Amniotic stem cell (primary cell): ENCODE data around the gene PRKN.

Experiments used
- DNase-seq: peaks from one replicate; lab custom pipeline; 2025; lab: John Stamatoyannopoulos, UW

Gene PRKN

DNA sequence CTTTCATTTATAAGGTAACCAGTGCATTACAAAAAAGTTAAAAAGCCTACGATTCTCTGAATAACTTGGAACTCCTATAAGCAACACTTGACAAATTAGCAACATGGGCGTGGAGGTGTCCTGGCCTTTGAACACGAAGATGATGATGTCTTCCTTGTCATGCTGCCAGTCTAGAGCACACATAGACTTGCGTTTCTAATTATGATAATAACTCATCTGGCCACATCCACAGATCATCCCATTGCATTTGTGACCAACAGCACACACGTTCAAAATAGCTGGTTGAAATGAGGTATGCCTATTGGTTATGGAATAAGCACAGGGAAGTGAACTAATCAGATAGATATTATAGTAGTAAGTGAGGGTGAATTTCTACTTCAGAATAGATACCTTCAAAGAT lies 608.9 kb downstream of the PRKN start:
- DNase-seq: no peak

DNA sequence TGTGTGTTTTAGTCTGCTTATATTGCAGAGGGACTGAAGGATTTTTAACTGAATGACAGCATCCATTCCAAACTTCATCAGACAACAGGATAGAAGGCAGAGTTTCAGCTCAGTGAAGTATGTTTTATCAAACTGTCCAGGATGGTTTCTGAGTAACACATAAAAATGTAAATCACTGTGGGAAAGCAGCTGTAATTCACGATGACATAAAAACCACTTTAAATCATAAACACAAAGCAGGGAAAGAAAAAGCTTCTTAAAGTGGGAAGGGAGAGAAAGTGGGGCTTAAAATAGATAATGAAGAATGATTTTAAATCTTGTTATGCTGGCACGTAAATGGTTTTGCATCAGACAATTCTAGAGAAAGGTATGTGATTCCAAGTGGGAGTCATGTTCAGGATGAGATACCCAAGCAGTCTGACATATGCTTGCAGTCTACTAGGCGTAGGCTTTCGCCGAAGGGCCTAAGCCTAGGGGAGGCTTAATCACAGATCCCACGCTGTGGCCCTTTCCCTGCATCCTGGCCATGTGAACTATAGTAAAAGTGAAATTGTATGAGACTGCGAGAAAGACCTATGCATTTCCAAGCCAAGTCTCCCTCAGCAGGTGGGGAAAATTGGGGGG lies 610.6 kb downstream of the PRKN start:
- DNase-seq: no peak

DNA sequence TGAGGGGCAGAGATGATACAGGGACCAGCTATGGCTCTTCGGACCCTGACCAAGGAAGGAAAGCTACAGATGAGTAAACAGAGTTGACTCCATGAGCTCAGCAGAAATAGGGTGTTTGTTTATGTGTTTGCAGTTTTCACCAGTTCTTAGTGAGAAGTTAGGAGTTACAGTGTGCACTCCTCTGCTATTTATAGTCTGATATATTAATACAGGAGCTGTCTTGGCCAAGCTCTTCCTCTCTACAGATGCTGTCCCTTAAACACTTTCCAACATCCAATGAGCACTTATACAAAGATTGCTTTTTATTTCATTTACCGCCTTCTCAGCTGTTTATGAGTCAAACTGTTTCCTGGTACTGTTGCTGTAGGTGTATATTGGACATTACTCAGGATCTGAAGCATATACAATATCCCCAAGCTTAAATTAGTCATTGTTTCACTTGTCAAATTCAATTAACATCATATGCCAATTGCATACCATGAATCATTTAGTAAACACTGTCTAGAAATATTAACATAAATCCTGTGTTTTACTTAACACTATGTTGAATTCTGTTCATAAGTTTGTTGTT lies 618.0 kb downstream of the PRKN start:
- DNase-seq: no peak

DNA sequence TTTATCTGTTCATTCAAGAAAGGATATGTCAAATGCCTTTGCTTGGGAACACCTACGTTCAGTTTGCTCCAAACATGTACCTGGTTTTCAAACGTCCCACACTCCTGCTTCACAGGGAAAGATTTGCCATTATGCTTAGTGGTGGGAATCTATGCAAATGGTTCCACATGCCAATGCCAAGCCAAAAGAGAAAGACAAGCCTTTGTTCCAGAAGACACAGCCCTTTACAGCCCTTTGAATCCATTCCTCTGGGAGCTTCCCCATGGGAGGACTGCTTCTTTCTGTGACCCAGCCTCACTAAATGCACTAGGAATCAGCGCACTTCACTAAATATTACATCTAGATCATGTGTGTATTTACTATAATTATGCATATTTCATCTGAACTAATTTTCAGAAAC lies 619.5 kb downstream of the PRKN start:
- no peak for DNase-seq

DNA sequence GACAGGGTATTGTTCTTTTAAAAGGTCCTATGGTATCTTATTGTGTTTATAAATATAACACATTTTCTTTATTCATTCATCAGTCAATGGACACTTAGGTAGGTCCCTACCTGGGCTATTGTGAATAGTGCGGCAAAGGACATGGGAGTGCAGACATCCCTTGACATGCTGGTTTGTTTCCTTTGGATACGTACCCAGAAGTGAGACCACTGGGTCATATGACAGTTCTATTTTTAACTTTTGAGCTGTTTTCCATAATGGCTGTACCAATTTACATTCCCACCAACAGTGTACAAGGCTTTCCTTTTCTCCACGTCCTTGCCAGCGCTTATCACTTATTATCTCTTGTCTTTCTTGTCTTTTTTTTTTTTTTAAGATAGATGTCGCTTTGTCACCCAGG lies 627.5 kb downstream of the PRKN start:
- no peak for DNase-seq

DNA sequence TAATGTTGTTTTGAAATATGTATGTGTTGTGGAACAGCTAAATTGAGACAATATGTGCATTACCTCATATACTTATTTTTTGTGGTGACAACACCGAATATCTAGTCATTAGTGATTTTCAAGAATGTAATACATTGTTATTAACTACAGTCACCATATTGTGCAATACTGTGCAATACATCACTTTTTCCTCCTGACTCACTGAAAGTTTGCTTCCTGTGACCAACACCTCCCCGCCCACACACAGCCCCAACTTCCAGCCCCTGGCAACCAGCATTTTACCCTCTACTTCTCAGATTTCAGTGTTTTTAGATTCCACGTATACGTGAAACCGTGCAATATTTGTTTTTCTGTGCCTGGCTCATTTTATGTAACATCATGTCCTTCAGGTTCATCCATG lies 627.9 kb downstream of the PRKN start:
- DNase-seq: no peak

DNA sequence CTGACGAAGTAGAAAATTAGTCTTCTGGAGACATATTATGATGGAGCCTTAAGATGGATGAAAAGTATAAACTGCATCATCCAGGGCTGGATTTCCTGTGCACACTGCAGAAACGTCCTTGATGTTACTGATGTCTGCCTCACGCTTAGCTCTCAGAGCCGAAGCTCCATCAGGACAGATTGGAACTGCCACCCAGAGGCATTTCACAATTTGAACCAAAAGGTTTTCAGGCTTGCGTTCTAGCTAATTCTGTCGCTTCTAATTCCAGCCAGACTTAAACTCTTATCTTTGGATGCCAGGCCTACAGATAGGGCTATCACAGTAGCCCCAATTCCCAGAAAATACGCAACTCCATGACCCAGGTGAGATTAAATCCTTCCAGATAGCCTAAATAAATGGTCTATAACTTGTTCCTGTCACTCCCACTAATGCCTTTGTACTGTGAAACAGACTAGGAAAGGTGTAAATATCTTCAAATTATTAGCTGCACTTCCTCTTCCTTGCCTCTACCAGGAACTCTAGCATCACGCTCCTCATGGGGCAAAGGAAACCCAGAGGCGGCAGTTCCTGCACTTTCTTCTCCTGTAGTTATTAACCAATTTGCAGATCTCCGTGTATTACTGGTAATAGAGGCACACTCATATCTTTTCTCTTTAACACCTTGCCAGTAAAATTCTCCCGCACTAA lies 634.6 kb downstream of the PRKN start:
- DNase-seq: no peak

DNA sequence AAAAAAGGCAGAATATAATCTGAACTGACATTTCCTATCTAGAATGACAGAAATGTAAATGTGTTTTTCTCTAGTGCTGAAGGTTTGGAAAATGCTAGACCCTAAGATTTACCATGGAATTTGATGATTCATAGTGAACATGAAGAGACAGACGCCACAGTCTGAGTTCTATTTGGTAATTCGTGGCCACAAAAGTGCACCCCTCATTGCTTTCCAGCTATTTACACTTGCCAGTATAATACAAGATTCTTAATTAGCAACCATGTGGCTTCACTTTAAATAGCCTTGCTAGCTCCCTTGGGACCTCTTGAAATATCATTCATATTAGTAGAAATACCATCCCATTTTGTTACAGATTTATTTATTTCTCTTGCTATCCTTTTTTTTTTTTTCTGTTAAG lies 636.8 kb downstream of the PRKN start:
- DNase-seq: no peak

DNA sequence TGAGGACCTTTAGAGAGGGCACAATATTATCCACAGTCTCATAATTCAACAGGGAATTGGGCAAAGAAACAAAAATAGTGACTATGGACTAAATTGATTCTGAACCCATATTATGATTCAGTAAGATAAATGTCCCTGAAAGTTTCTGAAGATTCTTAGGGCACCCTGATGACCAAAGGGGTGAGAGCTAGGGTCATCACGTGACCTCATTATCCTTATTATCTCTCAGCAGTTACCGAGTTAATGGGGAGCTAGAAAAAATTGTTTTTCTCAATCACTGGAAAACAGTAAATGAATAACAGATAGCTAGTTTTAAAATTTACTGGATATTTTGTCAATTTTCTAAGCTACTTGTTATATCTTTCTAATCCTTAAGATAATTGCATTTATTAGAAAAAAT lies 639.5 kb downstream of the PRKN start:
- DNase-seq: no peak

DNA sequence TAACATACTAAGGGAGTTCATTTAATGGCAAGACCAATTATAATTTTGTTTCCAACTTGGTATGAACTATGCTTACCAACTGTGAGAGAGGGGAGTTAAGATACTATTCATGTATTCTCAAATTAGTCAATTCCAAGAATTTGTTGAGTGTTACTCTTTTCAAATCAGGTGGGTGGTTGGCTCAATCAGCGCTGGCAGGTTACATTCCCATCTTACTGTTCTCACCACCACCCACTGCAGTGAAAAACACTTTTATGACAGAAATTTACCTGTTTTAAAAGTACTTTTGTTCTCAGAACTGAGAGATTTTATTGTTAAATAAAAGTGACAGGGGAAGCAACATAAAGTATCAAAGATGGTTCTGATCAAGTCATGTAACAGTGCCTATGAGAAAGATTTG lies 642.0 kb downstream of the PRKN start:
- DNase-seq: no peak

DNA sequence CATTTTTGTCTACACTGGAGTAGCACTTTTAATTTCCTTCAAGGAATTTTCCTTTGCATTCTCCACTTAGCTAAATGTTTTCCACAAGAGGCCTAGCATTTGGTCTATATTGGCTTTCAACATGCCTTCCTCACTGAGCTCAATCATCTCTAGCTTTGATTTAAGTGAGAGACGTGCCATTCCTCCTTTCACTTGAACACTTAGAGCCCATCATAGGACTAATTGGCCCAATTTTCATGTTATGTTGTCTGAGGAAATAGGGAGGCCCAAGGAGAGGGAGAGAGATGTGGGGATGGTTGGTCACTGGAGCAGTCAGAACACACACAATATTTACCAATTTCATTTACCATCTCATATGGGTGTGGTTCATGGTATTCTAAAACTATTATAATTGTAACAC lies 645.0 kb downstream of the PRKN start:
- DNase-seq: no peak

DNA sequence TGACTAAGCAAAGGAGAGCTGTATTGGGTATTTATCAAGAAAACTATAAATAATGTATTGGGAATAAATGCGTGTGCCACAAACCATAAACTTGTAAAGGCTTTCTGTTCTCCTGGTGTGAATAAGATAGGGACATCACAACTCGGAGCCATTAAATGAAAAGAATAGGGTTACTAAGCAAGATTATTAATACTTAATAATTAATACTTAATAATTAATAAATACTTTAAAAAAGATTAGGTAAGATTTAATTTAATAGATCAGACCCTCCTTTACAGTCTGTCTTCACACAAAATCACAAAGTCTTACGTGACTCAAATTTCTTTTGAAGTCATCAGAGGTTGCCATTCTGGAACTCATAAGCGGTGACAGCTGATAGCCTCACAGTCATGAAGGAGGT lies 648.9 kb downstream of the PRKN start:
- DNase-seq: no peak

DNA sequence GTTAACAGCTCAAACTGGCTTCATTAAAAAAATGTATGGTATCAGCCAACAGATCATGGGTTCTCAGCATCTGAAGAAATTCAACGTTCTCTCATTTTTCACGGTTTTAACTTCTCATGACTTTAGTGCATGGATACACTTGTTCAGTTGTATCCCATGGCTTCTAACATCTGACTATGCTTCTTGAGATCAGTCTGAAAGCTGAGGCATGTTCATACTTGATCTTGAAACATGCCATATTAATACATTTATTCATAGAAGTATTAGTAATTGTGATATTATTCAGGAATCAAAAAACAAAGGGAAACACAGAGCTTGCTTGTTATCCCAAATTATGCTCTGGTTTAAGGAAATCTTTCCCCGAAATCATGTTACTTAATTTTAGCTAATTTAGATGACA lies 649.4 kb downstream of the PRKN start:
- DNase-seq: no peak

DNA sequence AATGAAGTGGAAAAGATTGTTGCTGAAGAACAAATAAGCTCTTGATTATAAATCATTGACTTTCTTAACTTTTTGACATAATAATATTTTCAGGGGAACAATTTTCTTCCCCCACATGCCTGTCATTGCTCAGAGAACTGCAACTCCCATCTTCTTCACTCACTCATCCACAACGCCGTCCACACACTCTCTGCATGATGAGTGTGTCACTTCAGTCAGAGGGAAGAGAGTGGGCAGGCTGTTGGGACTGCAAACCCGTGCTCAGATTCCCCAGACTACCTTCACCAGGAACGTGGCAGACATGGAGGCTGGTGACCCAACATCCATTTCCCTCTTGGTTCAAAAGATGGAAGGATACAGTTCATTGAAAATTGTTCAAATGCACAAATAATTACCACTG lies 650.8 kb downstream of the PRKN start:
- no peak for DNase-seq

DNA sequence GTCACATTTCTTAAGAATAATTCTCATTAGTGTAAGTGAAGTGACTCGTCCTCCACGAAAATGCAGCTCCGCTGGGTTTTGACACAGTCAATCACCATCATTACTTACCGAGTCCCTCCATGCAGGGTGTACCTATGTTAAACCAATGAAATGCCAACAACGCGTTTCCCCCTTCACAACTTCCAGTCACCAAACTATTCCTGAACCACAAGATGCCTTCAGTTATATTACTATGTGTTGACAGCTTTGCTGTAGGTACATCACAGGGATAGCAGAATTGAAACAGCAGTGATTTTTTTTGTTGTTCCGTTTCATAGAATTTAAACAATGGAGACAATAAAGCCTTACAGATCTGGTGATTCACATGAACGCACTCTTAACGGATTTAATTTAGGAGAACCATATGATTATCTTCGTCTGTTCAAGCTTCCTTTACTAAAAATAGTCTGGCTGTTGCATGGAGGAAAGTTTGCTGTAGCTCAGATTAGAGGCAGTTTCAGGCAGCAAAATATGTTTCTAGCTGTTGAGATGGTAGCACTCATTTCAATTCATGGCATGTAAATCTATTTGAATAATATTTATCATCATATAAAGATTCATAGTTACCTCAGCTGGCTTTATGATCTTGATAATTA lies 652.8 kb downstream of the PRKN start:
- no peak for DNase-seq

DNA sequence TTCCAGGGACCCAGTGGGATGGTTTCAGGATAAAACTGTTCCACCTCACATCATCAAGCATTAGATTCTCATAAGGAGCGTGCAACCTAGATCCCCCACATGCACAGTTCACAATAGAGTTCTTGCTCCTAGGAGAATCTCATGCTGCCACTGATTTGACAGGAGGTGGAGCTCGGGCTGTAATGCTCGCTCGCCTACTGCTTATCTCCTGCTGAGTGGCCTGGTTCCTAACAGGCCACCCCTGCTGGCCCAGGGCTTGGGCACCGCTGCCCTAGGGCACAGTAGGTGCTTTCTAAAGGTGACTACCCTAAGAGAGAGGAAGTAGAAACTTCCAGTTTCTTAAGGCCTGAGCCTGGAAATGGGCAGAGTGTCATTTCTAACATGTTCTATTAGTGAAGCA lies 656.9 kb downstream of the PRKN start:
- no peak for DNase-seq

DNA sequence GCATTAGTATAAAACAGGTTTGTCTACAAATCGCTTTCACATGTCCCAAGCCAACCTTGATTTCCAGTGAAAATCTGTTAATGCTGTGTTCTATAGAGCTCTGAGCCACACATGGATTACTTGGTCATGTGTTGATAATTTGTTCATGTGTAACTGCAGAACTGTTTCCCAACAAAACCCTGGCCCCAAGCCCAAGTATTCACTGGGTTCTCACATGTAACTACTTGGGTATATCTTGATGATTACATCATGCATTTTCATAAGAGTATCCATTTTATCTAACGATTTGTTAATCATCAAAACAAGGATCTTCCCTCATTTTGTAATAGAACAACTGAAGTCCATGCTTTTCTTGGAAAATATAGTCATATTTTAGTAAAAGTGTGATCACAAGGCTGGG lies 657.6 kb downstream of the PRKN start:
- no peak for DNase-seq

DNA sequence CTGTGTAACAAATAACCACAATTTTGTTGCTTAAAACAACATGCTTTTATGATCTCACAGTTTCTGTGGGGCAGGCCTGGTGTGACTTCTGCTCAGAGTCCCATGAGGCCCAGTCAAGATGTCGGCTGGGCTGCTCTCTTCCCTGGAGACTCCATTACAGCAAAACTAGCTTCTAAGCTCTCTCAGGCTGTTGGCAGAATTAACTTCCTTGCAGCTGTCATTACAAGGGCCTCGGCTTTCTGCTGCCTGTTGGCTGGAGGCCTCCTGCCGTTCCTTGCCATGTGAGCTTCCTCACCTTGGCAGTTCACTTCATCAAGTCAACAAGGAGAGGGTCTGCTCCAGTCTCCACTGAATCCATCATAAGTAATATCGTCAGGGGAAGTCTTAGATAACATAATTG lies 659.2 kb downstream of the PRKN start:
- DNase-seq: no peak

DNA sequence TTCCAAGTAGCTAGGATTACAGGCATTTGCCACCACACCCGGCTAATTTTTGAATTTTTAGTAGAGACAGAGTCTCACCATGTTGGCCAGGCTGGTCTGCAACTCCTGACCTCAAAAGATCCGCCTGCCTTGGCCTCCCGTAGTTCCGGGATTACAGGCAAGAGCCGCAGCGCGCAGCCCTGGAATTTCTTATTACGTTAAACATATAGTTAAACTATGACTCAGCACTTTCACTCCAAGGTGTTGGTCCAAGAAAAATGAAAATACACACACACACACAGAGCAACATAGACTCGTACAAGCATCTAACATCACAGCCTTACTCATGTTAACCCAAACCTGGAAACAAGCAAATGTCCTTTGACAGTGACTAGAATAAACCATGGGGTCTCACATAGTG lies 663.9 kb downstream of the PRKN start:
- no peak for DNase-seq

DNA sequence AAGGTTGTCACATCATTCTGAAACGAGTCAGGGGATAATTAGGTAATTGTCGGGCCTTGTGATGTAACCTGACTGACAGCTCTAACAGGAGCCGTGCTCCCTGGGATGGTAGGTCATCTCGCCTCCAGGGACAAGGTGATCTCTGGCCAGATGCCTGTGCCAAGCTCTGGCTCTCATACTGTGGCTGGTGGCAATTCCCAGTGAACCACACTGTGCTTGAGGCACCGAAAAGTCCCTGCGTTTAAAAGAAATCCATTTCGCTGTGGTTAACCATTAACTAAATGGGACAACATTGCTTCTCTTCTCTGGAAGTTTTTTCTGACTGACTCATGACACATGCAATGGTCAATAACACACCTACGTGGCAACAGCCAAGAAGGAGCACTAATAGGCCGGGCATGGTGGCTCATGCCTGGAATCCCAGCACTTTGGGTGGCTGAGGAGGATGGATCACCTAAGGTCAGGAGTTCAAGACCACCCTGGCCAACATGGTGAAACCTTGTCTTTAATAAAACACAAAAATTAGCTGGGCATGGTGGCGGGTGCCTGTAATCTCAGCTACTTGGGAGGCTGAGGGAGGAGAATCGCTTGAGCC lies 669.2 kb downstream of the PRKN start:
- DNase-seq: no peak

DNA sequence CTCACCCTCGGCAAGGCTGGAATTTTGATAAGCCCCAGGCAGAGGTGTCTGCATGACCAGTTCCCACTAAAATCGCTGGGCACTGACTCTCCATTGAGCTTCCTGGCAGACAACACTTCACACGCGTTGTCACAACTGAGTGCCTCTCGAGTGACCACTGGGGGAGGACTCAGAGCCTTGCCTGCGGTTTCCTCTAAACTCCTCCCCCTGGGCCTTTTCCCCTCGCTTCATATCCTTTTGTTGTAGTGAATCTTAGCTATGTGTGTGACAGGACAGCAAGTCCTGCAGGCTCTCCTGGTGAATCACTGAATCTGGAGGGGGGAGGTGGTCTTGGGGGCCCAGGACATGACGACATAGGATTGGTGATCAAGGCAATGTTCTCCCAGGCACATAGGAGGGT lies 670.8 kb downstream of the PRKN start:
- DNase-seq: no peak

DNA sequence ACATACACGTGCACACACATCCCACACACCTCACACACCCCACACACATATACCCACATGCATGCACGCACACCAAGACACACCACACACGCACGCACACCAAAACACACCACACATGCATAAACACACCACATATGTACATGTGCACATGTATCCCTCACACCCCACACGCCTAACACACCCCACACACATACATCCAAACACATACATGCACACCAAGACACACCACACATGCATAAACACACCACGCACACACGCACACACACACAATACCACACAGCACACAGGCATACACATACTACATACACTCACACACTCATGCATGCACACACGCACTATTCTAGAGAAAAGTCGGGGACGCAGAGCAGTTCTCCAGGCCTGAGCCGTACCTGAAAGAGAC lies 671.5 kb downstream of the PRKN start:
- no peak for DNase-seq

DNA sequence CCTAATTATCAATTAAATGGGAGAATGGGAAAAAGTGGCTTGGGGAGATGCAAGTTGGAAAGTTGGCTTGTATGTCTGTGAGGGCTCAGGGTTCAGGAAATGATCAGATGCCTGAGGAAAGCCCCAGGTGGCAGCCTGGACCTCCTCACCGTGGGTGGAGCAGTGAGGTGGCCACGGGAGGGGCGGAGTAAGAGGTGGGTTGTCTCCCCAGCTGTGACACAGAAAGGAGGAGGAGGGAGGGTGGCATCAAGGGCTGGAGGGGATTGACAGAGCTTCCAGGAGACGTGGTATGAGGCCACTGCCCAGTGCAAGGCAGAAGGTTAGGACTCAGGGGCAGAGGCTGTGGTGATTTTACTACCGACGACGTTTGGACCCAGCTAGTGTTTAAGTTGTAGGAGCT lies 672.2 kb downstream of the PRKN start:
- no peak for DNase-seq
